GM21526 (cell line): ENCODE measurements around the gene ILDR2.
"Not testable (repeated sequence)": the region's sequence is repeated elsewhere in the genome, so short reads cannot be mapped to it uniquely, and the experiment has no call there.

Experiments
- ATAC-seq: cut with Tn5 transposase; IDR thresholded peaks from one replicate; pipeline ENCODE4 v1.9.1; 2021; ENCODE audit warnings: moderate library complexity; ENCODE audit not compliant: unreplicated experiment, low FRiP score

ILDR2 gene

DNA sequence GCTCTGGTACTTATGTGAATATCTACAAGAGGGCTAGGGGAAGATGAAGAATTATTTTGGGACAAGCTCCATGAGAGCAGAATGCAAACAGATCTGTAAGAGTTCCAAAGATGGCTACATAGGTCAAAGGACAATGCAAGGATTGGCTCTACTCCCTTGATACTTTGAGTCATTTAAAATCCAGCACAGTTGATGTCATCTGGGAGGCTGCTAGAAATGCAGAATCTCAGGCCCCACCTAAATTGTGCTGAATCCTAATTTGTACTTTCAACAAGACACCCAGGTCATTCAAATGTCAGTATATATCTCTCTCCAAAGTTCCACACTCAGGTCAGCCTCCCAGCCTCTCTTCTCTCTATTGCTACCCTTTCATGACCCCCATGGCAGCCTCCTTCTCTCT, 75.6 kb downstream of the ILDR2 start:
- ATAC-seq = no peak

DNA sequence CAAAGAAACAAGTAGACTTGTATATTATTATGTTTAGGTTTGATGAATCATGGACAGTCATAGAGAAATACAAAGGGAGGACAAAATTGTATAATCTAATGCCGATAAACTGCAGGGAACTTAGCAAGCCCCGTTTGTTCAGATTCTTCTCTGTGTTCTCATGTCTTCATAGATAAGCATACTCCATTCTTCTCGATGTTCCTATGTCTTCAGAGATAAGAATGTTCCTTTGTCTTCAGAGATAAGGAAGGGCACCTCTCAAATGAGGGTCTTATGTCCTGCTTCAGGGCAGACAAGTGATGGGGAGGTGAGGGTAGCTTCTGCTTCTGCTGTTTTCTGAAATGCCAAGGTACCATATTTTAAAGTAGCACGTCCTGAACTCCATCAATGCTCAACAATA, 79.6 kb downstream of the ILDR2 start:
- ATAC-seq = no peak

DNA sequence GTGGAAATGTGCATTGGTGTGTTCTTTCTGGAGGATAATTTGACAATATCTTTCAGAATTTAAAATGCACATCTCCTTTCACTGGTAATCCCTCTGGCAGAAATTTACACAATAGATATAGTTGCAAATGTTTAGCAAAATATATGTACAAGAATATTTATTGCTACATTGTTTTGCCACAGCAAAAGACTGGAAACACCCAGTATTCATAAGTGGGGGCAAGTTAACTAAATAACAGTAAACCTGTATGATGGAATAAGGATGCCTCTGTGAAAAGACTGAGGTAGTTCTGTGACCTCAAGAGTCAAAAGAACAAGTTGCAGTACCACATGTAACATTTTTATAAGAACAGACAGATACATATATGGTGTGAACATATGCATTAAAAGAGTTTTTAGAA, 85.6 kb downstream of the ILDR2 start:
- ATAC-seq = no peak

DNA sequence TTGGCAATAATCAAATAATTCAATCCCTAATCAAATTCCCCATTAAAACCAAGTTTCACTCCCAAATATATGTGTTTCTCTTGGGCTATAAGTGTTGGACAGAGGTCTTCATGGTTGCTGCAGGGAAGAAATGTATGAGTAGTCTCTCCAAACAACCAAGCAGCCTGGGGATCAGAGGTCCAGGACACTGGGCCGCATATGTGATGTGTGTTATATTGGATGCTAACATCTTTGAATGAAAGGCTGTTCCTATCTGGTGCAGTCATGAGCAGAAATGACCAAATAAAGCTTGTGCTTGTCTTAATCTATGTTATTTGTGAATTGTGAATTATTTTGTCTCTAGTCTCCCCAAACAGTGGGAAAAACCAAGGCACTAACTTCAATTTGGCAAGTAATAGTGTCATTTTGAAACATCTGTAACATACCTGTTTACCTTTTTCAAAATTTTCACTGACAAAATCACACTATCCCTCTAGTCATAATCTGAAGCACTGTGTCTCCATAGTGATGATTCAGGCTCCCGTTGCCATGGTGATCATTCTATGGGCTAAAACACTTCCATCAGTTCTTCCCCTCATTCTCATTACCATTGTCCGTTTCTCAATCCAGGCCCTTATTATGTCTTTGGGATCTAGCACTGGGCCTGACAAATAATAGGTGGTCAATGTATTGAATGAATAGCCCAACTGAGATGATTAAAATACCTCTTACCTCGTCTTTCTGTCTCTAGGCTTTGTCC, 86.8 kb downstream of the ILDR2 start:
- no peak for ATAC-seq

DNA sequence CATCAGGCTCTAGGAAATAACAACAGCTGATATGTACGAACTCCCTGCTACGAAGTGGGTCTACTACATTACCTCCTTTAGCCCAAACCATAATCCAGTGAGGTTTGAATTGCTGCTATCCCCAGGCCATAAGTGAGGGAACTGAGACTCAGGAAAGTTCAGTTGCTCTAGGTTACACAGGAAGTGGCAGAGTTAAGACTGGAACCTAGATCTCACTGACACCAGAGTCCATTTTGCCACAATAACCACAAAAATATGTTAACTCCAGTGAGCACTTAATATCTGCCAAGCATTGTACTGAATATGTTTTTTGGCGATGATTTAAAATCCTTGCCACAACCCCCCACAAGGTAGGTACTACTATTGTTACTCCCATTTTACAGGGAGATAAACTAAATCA, 90.4 kb downstream of the ILDR2 start:
- no peak for ATAC-seq

DNA sequence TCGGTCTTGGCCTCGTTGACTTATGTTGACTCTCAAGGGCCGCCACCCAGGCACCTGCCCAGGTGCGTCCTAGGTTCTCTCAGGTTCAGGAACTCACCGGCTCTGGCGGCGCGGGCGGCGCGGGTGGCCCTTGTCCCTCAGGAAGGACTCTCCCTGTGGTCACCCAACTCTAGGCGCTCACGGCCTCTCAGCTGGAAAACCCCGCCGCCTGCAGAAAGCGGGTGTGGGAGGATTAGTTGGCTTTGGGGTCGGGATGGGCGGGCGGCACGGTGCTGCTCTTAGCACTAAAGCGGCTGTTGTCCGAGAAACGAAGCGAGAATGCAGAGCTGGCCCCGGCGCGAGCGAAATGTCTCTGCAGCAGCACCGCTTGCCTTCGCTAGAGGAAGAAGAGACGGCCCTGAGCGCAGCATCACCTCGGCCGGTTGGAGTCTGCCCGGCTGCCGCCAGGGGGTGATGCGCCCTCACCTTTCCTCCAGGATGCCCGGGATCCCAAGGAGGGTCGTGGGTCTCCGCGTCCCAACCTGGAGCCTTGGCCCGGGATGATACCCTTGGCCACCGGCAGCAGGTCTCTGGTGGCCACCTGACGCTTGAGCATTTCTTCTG, 91.2 kb downstream of the ILDR2 start:
- peak; percentile 68 for ATAC-seq

DNA sequence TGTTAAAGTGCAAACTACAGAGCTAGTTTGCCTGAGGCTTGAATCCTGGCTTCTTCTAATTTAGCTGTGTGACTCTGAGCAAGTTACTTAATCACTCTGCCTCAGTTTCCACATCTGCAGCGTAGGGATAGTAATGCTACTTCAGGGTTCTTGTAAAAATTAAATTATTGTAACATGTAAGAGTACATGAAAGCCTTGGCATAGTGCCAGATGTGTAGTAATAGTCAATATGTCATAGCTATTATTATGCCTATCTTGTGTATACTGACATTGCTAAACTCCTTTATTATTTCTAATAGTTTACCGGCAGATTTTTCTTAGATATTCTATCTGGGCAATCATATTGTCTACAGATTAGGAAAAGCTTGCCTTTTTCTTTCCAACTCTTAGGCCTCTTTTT, 92.4 kb downstream of the ILDR2 start:
- no peak for ATAC-seq

DNA sequence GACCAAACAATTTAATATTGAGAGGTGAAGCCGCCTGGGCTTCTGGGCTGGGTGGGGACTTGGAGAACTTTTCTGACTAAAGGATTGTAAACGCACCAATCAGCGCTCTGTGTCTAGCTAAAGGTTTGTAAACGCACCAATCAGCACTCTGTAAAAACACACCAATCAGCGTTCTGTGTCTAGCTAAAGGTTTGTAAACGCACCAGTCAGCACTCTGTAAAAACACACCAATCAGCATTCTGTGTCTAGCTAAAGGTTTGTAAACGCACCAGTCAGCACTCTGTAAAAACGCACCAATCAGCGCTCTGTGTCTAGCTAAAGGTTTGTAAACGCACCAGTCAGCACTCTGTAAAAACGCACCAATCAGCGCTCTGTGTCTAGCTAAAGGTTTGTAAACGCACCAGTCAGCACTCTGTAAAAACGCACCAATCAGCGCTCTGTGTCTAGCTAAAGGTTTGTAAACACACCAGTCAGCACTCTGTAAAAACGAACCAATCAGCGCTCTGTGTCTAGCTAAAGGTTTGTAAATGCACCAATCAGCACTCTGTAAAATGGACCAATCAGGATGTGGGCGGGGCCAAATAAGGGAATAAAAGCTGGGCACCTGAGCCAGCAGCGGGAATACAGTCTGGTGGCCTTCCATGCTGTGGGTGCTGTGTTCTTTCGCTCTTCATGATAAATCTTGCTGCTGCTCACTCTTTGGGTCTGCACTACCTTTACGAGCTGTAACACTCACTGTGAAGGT, 97.0 kb downstream of the ILDR2 start:
- ATAC-seq = not testable (repeated sequence)

DNA sequence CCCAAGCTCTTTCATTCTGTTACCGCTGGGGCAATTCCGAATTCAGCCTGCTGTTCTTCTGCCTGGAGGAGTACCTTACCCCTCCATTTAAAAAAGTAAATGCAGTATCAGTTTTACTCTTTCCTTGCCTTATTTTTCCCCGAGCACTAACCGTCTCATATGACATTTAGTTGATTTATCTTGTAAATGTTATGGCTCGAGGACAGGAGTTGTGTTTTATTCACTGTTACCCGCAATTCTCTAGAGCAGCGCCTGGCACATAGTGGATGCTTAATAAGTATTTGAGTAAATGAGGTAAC, 98.9 kb downstream of the ILDR2 start:
- peak; percentile 0 for ATAC-seq

DNA sequence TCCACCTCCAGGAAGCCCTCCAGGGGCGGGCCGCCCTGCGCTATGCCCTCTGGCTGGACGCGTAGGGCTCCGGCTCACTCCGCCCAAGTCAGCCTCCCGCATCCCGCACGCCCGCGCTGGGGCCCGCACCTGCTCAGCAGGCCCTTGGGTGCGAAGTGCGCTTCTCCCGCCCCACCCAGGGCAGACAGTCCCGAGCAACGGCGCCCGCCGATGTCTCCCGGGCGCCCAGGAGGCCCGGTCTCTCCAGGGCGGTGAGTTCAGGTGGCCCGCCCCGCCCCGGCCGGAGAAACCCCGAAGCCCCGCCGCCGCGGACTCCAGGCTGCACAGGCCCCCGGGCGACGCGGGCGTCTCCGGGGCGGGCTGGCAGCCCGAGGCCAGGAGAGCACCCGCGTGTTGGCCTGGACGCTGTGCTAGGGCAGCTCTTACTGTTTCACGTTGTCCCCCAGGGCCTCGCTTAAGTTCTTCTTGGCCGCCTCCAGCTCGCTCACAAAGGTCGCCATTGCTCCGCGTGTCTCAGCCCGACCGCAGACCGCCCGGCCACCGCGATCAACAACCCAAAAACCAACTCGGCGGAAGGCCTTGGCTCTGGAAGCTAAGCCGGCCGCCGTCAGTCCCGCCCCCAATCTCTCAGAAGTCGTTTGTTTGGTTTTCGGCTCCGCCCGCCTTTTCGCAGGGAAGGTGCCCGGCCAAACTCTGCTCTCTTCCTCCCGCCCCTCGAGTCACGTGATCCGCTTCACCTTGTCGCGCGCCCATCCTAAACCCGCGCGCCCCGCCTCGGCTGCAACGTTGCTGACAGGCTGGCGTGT, 99.4 kb downstream of the ILDR2 start, which contains the start of gene TADA1:
Gene TADA1 (minus strand): TSS at position 531 of the 806 bp plus-strand sequence. CDS start 31 bp downstream, at position 500.
- peak; percentile 85 for ATAC-seq

DNA sequence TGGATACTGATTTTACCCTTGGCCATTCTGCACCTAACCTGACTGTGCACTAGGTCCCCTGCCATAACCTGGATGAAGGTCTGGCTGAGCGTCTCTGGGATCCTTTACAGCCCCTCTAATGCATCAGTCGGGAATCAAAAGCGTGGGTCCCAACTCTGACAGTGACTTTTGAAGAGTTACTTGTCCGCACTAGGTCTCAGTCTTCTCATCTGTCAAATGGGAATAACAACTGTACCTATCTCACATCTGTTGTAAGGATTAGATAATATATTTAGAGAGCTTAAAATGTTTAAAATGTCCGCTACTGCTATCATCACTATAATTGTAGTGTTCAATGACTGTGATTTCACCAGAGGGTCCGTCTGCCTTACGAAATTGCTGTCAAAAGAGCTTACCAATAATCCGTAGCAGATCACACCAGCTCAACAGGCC, 100.0 kb downstream of the ILDR2 start:
- no peak for ATAC-seq

DNA sequence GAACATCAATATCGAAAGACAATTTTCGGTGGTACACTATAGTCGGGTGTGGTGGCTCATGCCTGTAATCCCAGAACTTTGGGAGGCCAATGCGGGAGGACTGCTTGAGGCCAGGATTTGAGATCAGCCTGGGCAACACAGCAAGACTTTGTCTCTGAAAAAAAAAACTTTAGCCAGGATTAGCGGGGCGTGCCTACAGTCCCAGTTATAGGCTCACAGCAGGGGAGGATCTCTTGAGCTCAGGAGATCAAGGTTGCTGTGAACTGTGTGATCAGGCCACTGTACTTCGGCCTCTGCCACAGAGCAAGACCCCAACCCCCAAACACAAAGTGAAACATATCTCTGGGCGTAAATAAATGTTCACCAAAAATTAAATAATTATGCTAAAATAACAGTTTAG, 100.9 kb downstream of the ILDR2 start:
- ATAC-seq = no peak

DNA sequence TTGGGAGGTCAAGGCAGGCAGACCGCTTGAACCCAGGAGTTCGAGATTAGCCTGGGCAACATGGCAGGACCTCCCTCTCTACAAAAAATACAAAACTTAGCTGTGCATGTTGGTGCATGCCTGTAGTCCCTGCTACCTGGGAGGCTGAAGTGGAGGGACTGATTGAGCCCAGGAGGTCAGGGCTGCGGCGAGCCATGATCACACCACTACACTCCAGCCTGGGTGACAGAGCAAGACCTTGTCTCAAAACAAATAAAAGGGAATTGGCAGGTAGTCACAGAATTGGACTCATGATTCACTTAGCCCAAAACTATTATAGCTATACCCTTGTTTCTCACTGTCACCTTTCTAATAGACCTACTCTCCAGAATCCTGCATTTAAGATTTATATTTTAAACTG, 104.8 kb downstream of the ILDR2 start:
- ATAC-seq = no peak

DNA sequence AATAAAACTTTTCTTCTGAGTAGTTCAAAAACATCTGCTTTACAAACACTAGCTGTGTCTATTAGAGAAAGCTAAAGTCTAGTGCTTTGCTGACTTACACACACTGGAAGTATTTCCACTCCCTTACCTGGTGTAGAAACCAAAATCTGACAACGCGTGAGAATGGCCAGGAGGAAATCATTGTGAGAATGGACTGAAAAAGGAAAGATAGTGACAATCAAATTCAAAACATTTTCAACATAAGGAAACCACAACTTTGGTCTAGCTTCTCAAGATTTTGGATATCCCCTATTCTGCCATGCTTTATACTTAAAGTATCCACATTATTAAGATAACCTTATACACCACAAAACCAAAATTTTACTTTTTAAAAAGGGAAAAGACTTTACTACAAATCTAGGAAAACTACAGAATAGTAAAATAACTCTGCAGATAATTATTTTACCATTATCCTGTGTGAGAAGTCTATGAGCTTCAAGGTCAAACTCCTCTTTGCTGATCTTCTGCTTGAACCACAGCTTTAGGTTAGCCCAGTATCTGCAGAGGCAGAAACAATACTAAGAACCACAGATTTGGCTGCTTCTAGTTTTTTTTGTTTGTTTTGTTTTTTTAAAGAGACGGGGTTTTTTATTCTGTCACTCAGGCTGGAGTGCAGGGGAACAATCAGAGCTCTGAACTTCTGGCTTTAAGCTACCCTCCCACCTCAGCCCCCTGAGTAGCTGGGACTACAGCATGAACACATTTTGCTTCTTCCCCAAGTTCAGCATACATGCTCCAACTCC, 105.8 kb downstream of the ILDR2 start:
- ATAC-seq = no peak

DNA sequence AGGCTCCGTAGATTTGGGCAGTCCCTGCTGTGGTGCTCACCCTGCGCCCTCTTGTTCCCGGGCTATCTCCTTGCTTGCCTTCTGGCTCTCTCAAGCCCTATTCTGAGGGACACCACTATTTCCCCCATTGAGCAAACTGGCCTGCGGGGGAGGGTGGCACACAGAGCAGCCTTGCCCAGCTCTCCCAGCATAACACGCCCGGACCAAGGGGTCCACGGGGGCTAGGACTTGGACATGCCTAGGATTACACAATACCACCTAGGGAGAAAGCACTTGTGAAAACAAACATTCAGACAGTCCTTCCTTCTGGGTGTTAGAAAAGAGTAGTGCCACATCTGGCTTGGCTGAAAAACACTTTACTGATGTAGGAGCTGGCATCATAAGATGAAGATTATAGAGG, 106.7 kb downstream of the ILDR2 start:
- ATAC-seq = no peak

DNA sequence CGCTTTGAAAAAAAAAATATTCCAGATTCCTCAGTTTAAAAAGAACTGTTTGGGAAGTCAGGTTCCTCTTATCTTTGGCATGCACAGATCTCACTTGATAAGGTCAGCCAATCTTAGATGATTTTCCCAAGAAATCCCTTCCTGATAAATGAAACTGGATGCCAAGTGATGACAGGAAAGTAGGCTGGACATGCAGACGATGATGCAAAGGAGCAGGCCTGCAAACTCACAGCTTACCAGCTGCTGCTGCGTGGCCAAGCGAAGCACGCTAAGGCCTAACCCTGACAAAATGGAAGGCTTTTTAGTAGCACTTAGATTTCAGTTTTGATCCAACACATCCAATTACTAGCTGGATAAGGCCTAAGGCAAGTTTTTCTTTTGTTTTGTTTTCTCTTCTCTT, 109.4 kb downstream of the ILDR2 start:
- ATAC-seq = no peak

DNA sequence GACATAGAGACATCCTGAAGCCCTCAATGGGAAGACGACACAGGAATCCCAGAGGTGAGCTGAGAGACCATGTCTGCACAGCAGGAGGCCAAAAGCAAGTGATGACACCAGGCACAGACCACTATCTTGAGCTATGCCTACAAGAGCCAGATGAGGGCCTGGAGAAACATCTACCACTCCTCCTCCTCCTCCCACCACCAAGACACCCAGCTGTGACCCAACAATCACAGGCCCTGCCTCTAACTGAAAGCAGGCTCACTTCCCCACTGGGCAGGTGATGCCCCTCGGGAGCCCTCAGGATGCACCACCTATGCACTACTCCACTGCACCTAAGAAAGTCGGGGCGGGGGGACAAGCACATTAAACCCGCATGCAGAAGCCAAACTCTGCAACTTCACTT, 115.7 kb downstream of the ILDR2 start:
- no peak for ATAC-seq

DNA sequence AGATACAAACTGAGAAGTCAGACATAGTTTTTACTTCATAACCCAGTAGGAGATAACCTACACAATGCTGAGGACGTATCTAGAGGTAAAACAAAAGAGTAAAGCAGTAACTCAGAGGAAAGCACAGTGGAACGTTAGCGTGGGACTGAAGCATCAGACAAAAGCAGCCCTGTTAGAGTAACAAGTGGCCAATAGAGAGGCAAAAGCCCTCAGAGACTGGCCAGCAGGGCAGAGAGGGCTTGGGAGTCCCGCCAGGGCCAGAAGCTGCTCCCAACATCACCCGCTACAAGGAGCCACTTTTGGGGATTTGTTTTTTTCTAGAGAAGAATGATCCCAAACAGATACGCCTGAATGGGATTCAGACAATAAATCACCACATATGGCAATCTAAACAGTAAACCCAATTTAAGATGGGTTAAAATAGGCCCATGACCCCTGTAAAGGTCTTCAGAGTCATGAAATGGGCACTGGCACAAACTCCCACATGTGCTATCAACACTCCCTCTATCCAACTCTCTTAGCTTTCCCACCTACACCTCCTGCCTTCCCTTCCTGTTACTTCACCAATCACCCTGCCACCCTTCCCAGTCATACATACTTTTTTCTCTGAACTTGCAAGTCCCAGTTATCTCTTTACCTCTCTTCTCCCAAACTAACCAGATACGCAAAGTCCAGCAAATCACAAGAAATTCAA, 116.5 kb downstream of the ILDR2 start:
- ATAC-seq = no peak
